H1 (cell line): ENCODE results near the gene ZSCAN1. TPM values are rescaled to one million over a fixed set of nuclear protein-coding genes. Genes with fewer than 3 reads are reported as not detected.

ENCODE experiments used
- BRCA1 ChIP-seq: IDR thresholded peaks from 2 replicates; pipeline ENCODE4 v1.6.1; 2012; ENCODE audit warnings: low read depth, low read length, improper control_type of control experiment
- CBX5 ChIP-seq: fragments of 300-800, 300-1000 bp; sonication (generic); IDR thresholded peaks from 2 replicates; pipeline ENCODE4 v1.7.1; 2016; ENCODE audit warnings: antibody characterized with exemption, low read length, low read depth
- CHD2 ChIP-seq: IDR thresholded peaks from 2 replicates; pipeline ENCODE4 v1.6.1; 2012; ENCODE audit warnings: low read length, improper control_type of control experiment
- CHD7 ChIP-seq: fragments of 300-600 bp; sonication (generic); IDR thresholded peaks from 2 replicates; pipeline ENCODE4 v1.7.1; 2012; ENCODE audit warnings: low read length, moderate library complexity, mild to moderate bottlenecking, inconsistent platforms; ENCODE audit not compliant: insufficient replicate concordance
- HDAC2 ChIP-seq, 2 experiments: fragments of 300-600 bp in 1 of 2; sonication (generic) in 1 of 2; IDR thresholded peaks; 2 replicates each; pipeline ENCODE4 v1.6.1; 2011 to 2012; ENCODE audit warnings: low read depth in 2 of 2, low read length in 2 of 2, mild to moderate bottlenecking in 2 of 2, moderate library complexity in 2 of 2, borderline replicate concordance in 1 of 2, inconsistent platforms in 1 of 2
- JUND ChIP-seq: IDR thresholded peaks from 2 replicates; pipeline ENCODE4 v1.6.1; 2011; ENCODE audit warnings: mild to moderate bottlenecking, improper control_type of control experiment, low read length
- POU5F1 ChIP-seq: IDR thresholded peaks from 2 replicates; pipeline ENCODE4 v1.6.1; 2011; ENCODE audit warnings: low read depth, mild to moderate bottlenecking, low read length, moderate library complexity
- RNF2 ChIP-seq: fragments of 200-900, 300-1000 bp; sonication (generic); IDR thresholded peaks from 2 replicates; pipeline ENCODE4 v1.7.1; 2016; ENCODE audit warnings: borderline replicate concordance, low read depth, mild to moderate bottlenecking, antibody characterized with exemption, low read length; ENCODE audit not compliant: poor library complexity, severe bottlenecking; ENCODE audit errors: missing control alignments
- SAP30 ChIP-seq: fragments of 300-600 bp; sonication (generic); IDR thresholded peaks from 2 replicates; pipeline ENCODE4 v1.7.1; 2012; ENCODE audit warnings: low read length, moderate library complexity, mild to moderate bottlenecking, inconsistent platforms; ENCODE audit not compliant: insufficient read depth, insufficient replicate concordance
- SIN3A ChIP-seq, 2 experiments: IDR thresholded peaks in 1 of 2; conservative IDR thresholded peaks in 1 of 2; 2 replicates each; pipeline ENCODE4 v1.6.1; 2011 to 2012; ENCODE audit warnings: low read length in 2 of 2, improper control_type of control experiment in 1 of 2, low read depth in 1 of 2, mild to moderate bottlenecking in 1 of 2
- SIX5 ChIP-seq: IDR thresholded peaks from 2 replicates; pipeline ENCODE4 v1.6.1; 2011; ENCODE audit warnings: mild to moderate bottlenecking, low read depth, low read length
- polyA plus RNA-seq, 7 experiments: library from polyadenylated mRNA; depleted of rRNA in 3 of 7; stranded (reverse) in 5 of 7; unstranded in 2 of 7; fragments of >200 nt in 5 of 7; fragments of 200-250 nt in 2 of 7; gene quantifications; 1 replicate in 5 of 7; 2 replicates in 1 of 7; 4 replicates in 1 of 7; pipeline versions ENCODE4 v1.2.1 to v1.2.3, GENCODE V29; 2011 to 2013; ENCODE audit warnings: missing spikeins in 2 of 7, mixed read lengths in 2 of 7
- total RNA-seq: library from RNA; stranded (reverse); fragmentation: NEBNext Ultra II Directional; extraction: Animal tissue kit (Norgen Biotek cat#: 25700); gene quantifications from 2 replicates; pipeline ENCODE4 v1.2.1, GENCODE V29; 2021

ZSCAN1 gene
- total and polyA plus RNA-seq, 2 of the 8 experiments (the other 6 are each of a cell fraction or from before 2014, with no cell fraction given): 1.2 to 4.3 TPM

- TF ChIP-seq CHD7 (no peak), BRCA1 (no peak), SAP30 (no peak), CBX5 (no peak), RNF2 (no peak), SIX5 (no peak), CHD2 (no peak), HDAC2 (IDR thresholded peaks at IDR 0.05; ENCODE audit: borderline replicate concordance in 1 of 2, low read depth in 2 of 2, low read length in 2 of 2) (no peak), JUND (no peak), SIN3A (conservative IDR thresholded peaks at IDR 0.05 in 1 of 2, IDR thresholded peaks at IDR 0.05 in 1 of 2; ENCODE audit: low read depth in 1 of 2, low read length in 2 of 2) (no peak), POU5F1 (no peak)
These were observed 18.4 kb downstream of the ZSCAN1 start (continued) for GRCh38 chr19:58052256-58052655.
